Retina (tissue), 1 donor: ENCODE data around the gene SORCS3.
A peak's percentile ranks its signal among the peaks of the same experiment; 100 is the strongest.

Experiments used
- DNase-seq: peaks from one replicate; pipeline ENCODE4 v3.0.0-alpha.2; 2016

The SORCS3 gene

GRCh38 chr10:105138358-105138757, 497.3 kb downstream of the SORCS3 start:
- no peak for DNase-seq

DNA sequence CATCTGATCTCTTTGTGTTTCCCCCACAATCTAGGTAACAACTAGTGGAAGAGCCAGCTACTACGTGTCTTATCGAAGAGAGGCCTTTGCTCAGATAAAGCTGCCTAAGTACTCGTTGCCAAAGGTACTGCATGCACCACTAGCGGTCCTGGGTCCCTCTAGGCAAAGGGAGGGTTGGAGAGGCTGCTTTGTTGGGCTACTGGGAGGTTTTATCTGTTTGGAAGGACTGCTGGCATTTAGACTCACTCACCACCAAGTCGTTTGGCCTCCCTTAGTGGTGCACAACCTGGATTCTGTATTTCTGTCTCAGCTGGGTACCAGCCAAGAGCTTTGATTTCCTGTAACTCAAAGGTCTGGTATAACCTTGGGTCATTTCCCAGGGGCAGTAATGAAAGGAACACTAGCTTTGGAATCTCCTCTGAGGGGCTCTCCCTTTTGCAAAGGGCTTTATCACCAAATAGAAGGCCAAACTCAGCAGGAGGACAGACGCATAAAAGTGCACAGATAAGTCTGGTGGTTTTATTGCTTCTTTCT, 498.3 kb downstream of the SORCS3 start:
- no peak for DNase-seq

- DNase-seq = no peak
These were observed 499.5 kb downstream of the SORCS3 start for GRCh38 chr10:105140600-105140999.

DNA sequence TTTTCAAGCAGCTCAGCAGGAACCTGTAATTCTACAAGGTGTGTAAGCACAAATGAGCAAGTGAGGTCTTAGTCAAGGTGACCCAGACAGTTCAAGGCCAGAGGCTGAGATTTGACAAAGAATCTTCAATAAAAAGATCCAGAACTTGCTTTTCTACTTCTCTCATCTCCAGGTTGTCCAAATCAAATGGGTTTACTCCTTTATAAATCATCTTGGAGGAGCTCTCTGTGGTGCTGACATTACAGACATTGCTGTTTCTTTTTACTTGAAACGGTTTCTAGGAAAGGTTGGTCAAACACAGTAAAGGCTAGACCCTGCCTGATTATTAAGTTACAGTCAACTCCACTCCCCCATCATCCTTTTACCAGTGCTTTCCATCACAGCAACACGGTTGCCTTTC, 504.6 kb downstream of the SORCS3 start:
- DNase-seq = no peak

DNA sequence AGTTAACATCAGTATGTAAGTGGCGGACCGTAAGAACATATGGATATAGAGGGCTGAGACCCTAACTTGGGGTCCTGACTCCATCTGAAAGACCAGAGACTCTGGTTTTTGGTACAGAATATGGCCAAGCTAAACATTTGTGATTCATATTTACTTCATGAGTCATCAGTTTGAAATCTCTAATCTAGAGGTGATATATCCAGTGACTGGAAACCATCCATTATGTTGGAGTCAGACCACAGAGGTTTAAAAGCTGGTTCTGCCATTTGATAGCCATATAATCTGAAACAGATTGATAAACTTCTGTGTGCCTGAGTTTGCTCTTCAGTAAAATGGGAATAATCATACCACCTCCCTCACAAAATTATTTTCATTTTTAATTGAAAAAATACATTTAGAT, 505.3 kb downstream of the SORCS3 start:
- no peak for DNase-seq

GRCh38 chr10:105148456-105148855, 507.4 kb downstream of the SORCS3 start:
- DNase-seq = no peak

DNA sequence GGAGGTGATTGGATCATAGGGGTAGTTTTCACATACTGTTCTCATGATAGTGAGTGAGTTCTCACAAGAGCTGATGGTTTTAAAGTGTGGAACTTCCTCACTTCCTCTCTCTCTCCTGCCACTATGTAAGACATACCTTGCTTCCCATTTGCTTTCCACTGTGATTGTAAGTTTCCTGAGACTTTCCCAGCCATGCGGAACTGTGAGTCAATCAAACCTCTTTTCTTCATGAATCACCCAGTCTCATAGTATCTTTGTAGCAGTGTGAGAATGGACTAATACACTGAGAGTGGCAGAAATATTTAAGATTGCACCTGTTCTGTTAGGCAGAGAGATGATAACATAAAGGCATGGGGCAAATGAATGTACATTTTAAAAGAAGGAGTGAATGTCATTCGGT, 507.8 kb downstream of the SORCS3 start:
- DNase-seq = no peak

- no peak for DNase-seq
These were observed 508.3 kb downstream of the SORCS3 start for GRCh38 chr10:105149371-105149891.

DNA sequence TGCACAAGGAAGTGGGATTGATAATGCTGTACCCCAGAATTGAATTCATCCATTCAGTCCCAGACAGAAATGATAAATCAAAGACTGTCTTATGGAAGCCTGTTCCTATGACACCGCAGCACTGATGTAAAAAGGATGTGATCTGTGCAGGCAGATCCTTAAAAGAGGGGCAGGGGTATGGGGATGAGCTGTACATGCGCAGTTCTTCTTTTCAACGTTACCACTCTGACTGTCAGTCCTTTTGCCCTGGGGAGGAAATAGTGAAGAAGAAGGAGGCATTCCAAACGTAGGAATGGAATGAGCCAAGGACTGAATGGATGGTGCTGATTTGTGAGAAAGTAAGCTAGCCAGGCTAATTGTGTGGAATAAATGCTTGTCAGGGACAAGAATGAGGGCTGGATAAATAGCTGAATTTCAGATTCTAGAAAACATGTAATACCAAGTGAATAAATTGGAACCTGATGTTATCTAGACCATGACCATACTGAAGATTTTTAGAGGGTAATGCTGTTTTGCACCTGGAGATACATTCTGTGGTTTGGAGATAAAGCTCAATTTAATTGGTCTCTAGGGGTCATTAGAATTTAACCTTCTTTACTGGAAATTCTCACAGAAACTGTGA, 509.3 kb downstream of the SORCS3 start:
- DNase-seq = no peak

GRCh38 chr10:105154736-105155135, 513.6 kb downstream of the SORCS3 start:
- no peak for DNase-seq

DNA sequence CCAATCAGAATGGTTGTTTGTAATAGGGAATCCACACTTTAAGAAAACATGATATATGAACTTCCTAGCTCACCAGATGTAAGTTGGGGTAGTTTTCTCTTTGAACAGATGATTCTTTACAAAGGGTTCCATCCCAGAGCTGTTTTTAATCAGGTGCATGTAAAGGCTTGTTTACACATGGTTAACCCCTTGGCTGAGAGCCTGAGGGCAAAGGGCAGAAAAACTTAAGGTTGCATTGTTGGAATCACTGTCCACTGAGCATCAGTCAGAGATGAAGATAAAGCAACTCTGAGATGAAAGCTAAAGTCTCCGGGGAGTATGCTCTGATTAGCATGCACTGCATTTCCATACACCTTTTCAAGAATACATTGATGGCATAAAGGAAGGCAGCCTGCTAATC, 518.2 kb downstream of the SORCS3 start:
- DNase-seq = no peak

DNA sequence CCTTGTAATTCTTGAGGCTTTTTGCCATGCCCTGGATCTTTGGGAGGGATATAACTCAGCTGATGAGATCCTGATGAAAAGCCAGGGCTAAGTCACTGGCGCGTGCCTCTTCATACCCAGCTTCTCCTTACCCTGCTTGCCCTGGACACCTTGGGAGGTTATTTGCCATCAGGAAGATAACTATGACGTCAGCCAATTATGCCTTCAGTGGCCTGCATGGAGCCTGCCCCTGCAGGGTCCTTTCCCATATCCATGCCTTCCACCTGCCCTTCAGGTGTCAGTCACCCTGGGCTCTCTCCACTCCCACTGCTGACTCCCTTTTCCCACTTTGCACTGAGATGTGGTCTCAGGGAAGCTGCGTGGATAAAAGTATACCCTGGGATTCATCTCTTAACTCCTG, 520.1 kb downstream of the SORCS3 start:
- no peak for DNase-seq

- no peak for DNase-seq
These were observed 520.7 kb downstream of the SORCS3 start for GRCh38 chr10:105161767-105162166.

DNA sequence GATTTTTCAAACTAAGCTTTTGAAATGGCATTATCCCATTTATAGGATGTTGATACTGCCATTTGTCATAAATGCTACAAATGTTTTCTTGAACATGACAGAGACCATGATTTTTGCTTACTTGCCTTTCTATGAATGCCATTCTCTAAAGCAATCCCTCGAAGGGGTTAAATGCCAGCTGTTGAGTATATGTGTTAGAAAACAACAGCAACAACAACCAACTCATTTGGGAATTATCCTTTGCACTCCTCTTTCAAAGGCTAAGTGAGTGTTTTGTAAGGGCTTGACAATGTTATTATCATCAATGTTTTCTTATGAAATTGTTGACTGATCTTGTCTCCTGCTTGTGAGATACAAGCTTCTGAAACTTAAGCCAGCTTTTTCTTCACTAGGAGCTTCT, 529.4 kb downstream of the SORCS3 start:
- no peak for DNase-seq

- DNase-seq = no peak
These were observed 530.9 kb downstream of the SORCS3 start for GRCh38 chr10:105171945-105172344.

- DNase-seq = no peak
These were observed 540.5 kb downstream of the SORCS3 start for GRCh38 chr10:105181626-105182025.

- peak; percentile 33 for DNase-seq
These were observed 542.4 kb downstream of the SORCS3 start for GRCh38 chr10:105183536-105183935.

GRCh38 chr10:105185161-105185560, 544.1 kb downstream of the SORCS3 start:
- DNase-seq = no peak

- DNase-seq = peak; percentile 62
These were observed 546.2 kb downstream of the SORCS3 start for GRCh38 chr10:105187243-105187642.

GRCh38 chr10:105188737-105189462, 547.8 kb downstream of the SORCS3 start:
- DNase-seq = no peak

DNA sequence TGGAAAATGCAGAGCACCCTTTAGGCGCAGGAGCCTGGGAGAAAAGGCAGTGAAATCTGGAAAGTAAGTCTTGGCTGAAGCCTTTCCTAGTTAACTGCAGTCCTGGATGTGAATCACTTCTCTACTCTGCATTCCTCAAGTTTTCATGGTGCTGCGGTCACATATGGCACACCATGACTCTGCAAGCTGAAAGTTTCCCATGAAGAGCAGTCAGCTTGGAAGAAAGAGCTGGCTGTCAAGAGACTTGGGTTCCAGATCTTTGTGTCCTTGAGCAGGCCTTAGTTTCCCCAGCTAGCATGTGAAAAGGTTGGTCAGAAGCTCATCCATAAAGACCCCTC, 548.3 kb downstream of the SORCS3 start:
- DNase-seq = no peak

- no peak for DNase-seq
These were observed 551.1 kb downstream of the SORCS3 start for GRCh38 chr10:105192146-105192545.

- DNase-seq = peak; percentile 34
These were observed 551.8 kb downstream of the SORCS3 start for GRCh38 chr10:105192861-105193260.

GRCh38 chr10:105195831-105196230, 554.7 kb downstream of the SORCS3 start:
- DNase-seq = no peak
